ENCODE measurements around the gene PLOD2. TPM values are rescaled to one million over a fixed set of nuclear protein-coding genes. Genes with fewer than 3 reads are reported as not detected.

PLOD2 gene
- total and polyA plus RNA-seq, 2 of the 8 experiments (the other 6 are each of a cell fraction or from before 2014, with no cell fraction given), result 4.0 to 28.7 TPM

GRCh38 chr3:146138902-146139301 is 22.1 kb downstream of the PLOD2 start (continued):
- TF ChIP-seq ZNF274 (IDR thresholded peaks at IDR 0.05; ENCODE audit: borderline replicate concordance, extremely low read depth, low read length), result no peak
- no peak for TF ChIP-seq NANOG (IDR thresholded peaks at IDR 0.05; ENCODE audit: insufficient read depth, low read depth, low read length, poor library complexity, severe bottlenecking)
- TF ChIP-seq CHD1 (IDR thresholded peaks at IDR 0.05; ENCODE audit: low read depth, low read length), result no peak
- no peak for TF ChIP-seq RAD21 (IDR thresholded peaks at IDR 0.05 in 1 of 2, conservative IDR thresholded peaks at IDR 0.05 in 1 of 2; ENCODE audit: low read depth in 2 of 2, low read length in 2 of 2)
- TF ChIP-seq CREB1 (IDR thresholded peaks at IDR 0.05), result no peak
- no peak for TF ChIP-seq FOSL1 (IDR thresholded peaks at IDR 0.05; ENCODE audit: insufficient read depth, low read depth, low read length)
- TF ChIP-seq CTBP2 (IDR thresholded peaks at IDR 0.05; ENCODE audit: borderline replicate concordance, insufficient read depth, insufficient read length, low read length), result no peak

Measured in H1 (cell line).